GM19463 (cell line): ENCODE results near the gene TMED1.
"Not testable (repeated sequence)": the region's sequence is repeated elsewhere in the genome, so short reads cannot be mapped to it uniquely, and the experiment has no call there.

Experiments used
- ATAC-seq: cut with Tn5 transposase; IDR thresholded peaks from one replicate; pipeline ENCODE4 v1.9.1; 2021; ENCODE audit warnings: mild to moderate bottlenecking, moderate library complexity; ENCODE audit not compliant: unreplicated experiment

The TMED1 gene

DNA sequence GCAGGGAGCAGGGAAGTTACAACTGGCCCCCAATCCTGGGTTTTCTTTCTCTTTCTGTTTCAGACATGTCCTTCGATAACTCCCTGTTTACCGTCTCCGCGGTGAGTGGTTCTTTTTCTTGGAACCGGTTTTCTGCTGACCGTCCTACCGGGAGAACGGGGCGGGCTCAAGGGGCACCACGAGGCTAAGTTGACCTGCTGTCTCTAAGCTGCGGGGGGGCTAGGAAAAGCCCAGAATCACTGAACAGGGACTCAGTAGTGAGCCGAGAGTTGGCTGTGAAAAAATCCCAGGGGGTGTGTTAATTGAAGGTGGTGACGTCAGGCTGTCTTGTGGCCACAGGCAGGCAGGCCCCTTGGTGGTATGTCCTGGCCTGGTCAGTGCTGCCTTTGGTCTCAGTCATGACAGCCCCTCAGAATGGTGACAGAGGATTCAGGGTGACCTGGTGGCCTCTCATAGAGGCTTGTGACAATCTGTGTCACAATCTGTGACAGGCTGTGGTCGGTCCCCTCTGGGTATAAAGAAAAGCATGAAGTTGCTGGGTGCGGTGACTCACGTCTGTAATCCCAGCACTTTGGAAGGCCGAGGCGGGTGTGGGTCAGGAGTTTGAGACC is 27.2 kb upstream of the TMED1 start:
- ATAC-seq = no peak

GRCh38 chr19:10862561-10863106 is 26.6 kb upstream of the TMED1 start:
- ATAC-seq = no peak

DNA sequence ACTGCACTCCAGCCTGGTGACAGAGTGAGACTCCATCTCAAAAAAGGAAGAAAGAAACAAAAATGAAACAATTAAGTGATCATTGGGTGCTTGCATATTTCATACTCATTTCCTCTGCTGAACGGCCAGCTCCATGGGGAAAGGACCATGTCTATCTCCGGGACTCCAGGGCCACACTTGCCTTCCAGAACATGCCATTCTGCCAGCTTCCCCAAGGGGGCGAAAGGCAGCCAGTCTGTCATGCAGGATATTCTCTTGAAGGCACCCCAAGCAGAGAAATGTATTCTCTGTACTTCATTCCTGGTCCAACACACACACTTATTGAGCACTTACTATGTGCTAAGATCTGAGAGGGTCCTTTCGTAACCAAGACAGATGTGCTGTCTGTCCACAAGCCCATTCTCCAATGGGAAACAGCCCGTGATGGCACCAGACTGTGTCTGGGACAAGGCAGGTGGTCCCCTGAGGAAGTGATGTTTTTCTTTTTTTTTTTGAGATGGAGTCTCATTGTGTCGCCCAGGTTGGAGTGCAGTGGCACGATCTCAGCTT is 25.2 kb upstream of the TMED1 start:
- ATAC-seq = no peak

DNA sequence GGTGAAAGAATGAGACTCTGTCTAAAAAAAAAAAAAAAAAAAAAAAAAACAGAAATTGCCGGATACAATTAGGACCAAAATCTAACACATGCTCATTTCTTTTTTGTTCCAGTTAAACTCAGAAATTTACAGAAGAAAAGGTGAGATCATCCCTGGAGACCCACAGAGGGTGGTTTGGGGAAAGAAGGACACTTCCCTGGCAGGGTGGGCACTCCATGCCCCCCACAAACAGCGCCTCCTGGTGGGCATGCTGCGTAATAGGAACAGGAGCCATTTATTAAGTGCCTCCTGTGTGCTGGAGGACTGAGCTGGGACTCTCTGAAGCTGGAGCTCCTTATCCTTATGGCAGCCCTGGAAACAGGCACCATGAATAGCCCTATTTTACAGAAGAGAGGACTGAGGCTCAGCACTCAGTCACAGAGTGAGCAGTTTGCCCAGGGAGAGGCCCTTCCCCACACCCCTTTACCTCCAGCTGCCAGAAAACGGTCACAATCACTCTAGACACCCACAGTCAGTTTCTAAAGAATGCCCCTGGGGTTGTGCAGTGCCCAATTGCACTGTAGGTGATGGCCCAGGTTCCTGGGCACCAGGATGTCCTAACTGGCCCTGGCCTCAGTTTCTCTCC is 22.3 kb upstream of the TMED1 start:
- no peak for ATAC-seq

GRCh38 chr19:10856899-10857298 is 20.9 kb upstream of the TMED1 start:
- ATAC-seq = not testable (repeated sequence)

DNA sequence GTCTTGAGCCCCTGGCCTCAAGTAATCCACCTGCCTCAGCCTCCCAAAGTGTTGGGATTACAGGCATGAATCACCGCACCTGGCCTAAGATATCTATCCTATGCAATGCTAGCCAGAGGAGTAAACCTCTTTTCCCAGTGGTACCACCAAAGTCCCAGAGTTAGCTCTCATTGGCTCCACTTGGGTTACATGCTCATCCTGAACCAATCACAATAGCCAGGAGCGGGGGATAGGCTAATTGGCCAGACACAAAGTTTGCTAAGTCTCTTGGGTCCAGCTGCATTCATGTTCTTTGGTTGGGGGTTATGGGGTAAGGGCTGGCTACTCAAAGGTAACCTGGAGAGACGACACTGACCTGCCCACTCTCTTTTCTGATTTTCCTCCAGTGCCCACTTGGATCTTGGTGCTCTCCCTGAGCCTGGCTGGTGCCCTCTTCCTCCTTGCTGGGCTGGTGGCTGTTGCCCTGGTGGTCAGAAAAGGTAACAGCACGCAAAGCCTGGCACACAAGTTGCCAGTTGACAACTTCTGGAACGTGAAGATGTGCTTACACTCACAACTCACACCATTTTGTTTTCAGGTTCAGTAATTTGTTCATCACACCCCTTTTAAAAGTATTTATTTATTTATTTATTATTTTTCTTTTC is 20.0 kb upstream of the TMED1 start:
- ATAC-seq = no peak

GRCh38 chr19:10854350-10855089 is 18.5 kb upstream of the TMED1 start:
- ATAC-seq = no peak

GRCh38 chr19:10852941-10853340 is 16.9 kb upstream of the TMED1 start:
- no peak for ATAC-seq

- no peak for ATAC-seq
Measured at GRCh38 chr19:10852098-10852800, 16.2 kb upstream of the TMED1 start.

- ATAC-seq = no peak
Measured at GRCh38 chr19:10850631-10851030, 14.6 kb upstream of the TMED1 start.

- no peak for ATAC-seq
Measured at GRCh38 chr19:10848230-10848856, 12.3 kb upstream of the TMED1 start, which contains the start of gene C19orf38. Gene C19orf38, plus strand, starts transcription at chr19:10848415. Its CDS starts 94 bp downstream, at chr19:10848509.

DNA sequence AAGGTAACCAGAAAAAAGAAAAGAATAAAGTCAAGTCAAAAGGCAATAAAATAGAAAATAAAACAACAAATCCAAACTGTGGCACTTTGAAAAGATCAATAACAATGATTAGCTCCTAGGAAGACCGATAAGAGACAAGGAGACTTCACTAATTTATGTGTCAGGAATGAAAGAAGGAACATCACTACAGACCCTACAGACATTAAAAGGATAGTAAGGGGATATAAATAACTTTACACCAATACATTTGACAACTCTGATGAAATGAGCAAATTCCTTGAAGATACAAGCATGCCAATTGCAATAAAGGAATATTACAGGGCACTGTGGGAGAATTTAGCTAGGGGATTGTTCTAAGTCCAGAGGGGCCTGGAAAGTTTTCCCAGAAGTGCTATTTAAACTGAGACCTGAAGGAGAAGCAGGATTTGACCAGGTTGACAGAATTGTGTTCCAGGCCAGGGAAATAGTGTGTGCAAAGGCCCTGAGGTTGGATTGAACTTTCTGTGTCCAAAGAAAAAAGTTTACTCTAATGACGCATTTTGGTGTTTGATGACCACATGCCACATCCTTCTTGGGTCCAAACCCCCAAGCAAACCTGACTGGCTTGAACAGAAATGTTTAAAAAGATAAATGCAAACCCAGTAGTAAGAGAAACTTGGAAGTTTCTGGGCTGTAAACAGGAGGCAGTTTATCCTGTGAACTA is 10.6 kb upstream of the TMED1 start:
- ATAC-seq = no peak

DNA sequence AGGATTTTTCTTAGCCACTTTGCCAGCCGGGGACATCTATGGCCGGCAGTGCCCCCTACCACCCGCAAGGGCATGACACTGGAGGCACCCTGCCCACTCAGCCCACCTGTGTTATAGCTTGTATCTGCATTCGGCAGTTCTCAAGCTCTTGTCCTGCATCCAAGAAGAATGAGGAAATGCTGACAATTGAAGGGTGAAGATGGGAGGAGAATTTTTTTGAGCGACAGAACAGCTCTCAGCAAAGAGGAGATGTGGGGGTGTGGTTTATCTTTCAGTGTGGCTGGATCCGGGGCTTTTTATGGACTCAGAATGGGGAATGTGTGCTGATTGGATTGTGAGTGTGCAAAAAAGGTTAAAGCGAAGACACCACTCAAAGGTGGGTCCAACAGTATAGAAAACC is 6.8 kb upstream of the TMED1 start:
- no peak for ATAC-seq

- no peak for ATAC-seq
Measured at GRCh38 chr19:10839114-10840050, 3.4 kb upstream of the TMED1 start.

DNA sequence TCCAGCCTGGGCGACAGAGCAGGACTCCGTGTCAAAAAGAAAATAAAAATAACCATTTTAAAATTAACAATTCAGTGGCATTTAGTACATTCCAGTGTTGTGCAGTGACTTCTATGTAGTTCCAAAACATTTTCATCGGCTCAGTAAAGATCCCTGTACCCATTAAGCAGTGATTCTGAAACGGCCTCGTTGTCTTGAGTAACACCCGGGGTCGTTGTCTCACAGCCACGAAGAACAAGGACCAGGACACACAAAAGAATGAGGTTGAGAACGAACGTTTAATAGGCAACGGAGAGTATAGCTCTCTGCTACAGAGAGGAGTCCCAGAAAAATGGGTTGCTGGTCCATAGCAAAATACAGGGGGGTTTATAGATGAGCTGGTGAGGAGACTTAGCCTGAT is 2.4 kb upstream of the TMED1 start:
- no peak for ATAC-seq

DNA sequence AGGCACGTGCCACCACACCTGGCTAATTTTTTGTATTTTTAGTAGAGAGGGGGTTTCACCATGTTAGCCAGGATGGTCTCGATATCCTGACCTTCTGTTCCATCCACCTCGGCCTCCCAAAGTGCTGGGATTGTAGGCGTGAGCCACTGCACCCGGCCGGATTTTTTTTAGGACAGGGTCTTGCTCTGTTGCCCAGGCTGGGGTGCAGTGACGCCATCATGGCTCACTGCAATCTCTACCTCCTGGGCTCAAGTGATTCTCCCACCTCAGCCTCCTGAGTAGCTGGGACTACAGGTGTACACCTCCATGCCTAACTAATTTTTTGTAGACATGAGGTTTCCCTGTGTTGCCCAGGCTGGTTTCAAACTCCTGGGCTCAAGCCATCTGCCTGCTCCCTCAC is 1.6 kb upstream of the TMED1 start:
- not testable (repeated sequence) for ATAC-seq

- peak; percentile 5 for ATAC-seq
Measured at GRCh38 chr19:10836479-10837330, 693 bp upstream of the TMED1 start.
